Glutamatergic neuron (in vitro differentiated cells): ENCODE data around the gene ARHGEF4. TPM values are rescaled to one million over a fixed set of nuclear protein-coding genes. Genes with fewer than 3 reads are reported as not detected.

Experiments used
- DNase-seq: peaks from one replicate; pipeline ENCODE4 v3.0.0; 2022
- H3K27ac Mint-ChIP-seq: one replicate; pipeline ENCODE4 v1.8.0; 2020; ENCODE audit warnings: mild to moderate bottlenecking, mixed read lengths, inconsistent platforms; ENCODE audit not compliant: unreplicated experiment
- H3K27me3 Mint-ChIP-seq: one replicate; pipeline ENCODE4 v1.8.0; 2020; ENCODE audit warnings: mild to moderate bottlenecking, moderate library complexity, mixed read lengths, inconsistent platforms; ENCODE audit not compliant: unreplicated experiment
- H3K36me3 Mint-ChIP-seq: one replicate; pipeline ENCODE4 v1.8.0; 2020; ENCODE audit warnings: mild to moderate bottlenecking, mixed read lengths, inconsistent platforms; ENCODE audit not compliant: unreplicated experiment
- H3K4me1 Mint-ChIP-seq: one replicate; pipeline ENCODE4 v1.8.0; 2020; ENCODE audit warnings: mild to moderate bottlenecking, low read depth, mixed read lengths, inconsistent platforms; ENCODE audit not compliant: unreplicated experiment
- H3K4me3 Mint-ChIP-seq: one replicate; pipeline ENCODE4 v1.8.0; 2020; ENCODE audit warnings: mild to moderate bottlenecking, mixed read lengths, inconsistent platforms; ENCODE audit not compliant: unreplicated experiment
- H3K9me3 Mint-ChIP-seq: one replicate; pipeline ENCODE4 v1.8.0; 2020; ENCODE audit warnings: mild to moderate bottlenecking, moderate library complexity, mixed read lengths, inconsistent platforms; ENCODE audit not compliant: unreplicated experiment
- total RNA-seq: library from RNA; stranded (reverse); fragmentation: NEBNext Ultra II Directional; extraction: Animal tissue kit (Norgen Biotek cat#: 25700); gene quantifications from one replicate; pipeline ENCODE4 v1.2.1, GENCODE V29; 2021; ENCODE audit not compliant: unreplicated experiment
- TF ChIP-seq, protein P1 (sequence below): fragments of 200-600 bp; sonication (generic); IDR thresholded peaks from one replicate; pipeline ENCODE4 v1.5.0; 2021; ENCODE audit not compliant: partially characterized antibody, unreplicated experiment

The ARHGEF4 gene
- total RNA-seq, 1 donor from 2014 or later, result 6.1 TPM

DNA sequence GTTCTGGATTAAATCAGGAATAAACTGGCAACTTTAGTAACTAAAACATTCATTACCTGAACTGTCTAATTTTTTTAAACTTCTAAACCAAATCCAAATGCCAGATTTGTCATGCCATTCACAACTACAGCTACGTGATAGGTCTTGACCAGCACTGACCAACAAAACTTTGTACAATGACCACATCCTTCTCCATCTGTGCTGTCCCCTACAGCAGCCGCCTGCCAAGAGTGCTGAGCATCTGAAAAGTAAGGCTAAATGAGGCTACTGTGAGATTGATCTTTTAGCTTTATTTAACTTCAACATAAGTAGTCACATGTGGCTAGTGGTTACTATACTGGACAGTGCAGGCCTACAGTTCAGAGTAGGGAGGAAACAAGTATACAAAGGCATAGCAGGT is 248.9 kb downstream of the ARHGEF4 start:
- H3K4me1 Mint-ChIP-seq, result peaks cover 12% of the 10 kb centered on the region
- no peak overlapping the region for H3K27ac Mint-ChIP-seq
- no peaks in the 10 kb centered on the region for H3K27me3 Mint-ChIP-seq
- no peaks in the 10 kb centered on the region for H3K36me3 Mint-ChIP-seq
- no peaks in the 10 kb centered on the region for H3K9me3 Mint-ChIP-seq
- DNase-seq, result no peak
- H3K4me3 Mint-ChIP-seq, result no peak overlapping the region
- TF ChIP-seq, protein P1, sequence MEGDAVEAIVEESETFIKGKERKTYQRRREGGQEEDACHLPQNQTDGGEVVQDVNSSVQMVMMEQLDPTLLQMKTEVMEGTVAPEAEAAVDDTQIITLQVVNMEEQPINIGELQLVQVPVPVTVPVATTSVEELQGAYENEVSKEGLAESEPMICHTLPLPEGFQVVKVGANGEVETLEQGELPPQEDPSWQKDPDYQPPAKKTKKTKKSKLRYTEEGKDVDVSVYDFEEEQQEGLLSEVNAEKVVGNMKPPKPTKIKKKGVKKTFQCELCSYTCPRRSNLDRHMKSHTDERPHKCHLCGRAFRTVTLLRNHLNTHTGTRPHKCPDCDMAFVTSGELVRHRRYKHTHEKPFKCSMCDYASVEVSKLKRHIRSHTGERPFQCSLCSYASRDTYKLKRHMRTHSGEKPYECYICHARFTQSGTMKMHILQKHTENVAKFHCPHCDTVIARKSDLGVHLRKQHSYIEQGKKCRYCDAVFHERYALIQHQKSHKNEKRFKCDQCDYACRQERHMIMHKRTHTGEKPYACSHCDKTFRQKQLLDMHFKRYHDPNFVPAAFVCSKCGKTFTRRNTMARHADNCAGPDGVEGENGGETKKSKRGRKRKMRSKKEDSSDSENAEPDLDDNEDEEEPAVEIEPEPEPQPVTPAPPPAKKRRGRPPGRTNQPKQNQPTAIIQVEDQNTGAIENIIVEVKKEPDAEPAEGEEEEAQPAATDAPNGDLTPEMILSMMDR, result no peak

DNA sequence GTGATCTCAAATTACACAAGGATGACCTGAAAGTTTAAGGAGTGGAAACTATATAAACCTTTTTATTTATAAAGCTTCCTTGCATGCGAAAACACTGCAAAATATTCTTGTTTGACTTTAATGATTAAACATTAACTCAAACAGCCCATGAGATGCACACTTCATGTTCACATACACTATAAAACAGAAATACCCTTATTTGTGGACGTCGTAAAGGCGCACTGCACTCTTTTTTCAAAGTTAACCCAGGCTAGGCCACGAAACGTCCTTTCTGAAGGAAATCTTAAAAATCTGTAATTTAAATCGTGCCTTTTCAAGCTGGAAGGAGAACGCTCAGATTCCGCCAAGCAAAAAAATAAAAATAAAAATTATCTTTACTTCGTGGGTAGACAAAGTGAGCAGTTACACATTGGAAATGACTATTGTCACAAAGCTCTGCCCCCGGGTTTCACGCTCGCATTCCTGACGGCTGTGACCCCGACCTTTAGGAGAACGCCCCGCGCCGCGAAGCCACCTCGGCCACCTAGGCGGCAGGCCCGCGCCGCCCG is 255.8 kb downstream of the ARHGEF4 start:
- TF ChIP-seq, protein P1, result no peak
- Mint-ChIP-seq H3K4me1 (no peaks in the 10 kb centered on the region), H3K36me3 (no peaks in the 10 kb centered on the region), H3K4me3 (peak overlapping the region; percentile 89), H3K27ac (peak overlapping the region; percentile 85), H3K9me3 (peaks cover 9% of the 10 kb centered on the region), H3K27me3 (peaks cover 2% of the 10 kb centered on the region)
- DNase-seq, result no peak

DNA sequence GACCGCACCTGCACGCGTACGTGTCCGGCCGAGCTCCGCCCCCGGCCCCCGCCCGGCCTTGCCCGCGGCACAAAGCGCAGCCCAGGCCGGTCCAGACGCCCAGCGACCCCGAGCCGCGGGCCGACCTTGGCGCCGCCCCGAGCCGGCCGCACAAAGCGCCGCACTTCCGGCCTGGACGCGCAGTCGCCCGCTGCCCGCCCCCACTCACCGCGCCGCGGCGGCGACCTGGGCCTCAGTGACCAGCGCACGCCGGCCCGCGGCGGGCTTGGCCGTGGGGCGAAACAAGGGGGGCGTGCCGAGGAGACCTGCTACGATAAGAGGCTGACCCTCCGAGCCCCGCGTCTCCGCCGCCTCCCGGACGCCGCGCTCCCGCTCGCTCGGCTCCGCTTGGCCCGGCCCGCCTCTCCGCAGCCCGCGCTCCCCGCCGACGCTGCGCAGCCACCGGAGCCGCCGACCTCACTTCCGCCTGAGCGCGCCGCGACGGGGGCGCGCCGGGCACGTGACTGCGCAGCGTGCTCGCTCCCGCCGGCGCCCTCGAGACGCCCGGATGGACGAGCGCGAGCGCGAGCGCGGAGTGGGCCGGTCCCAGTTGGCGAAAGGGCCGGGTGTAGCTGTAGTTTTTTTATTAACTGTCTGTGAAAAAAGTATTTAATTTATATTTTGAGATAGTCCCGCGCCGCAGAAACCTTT is 256.4 kb downstream of the ARHGEF4 start, which contains the start of gene FAM168B:
FAM168B (minus strand) TSS at position 455 of the 690 bp plus-strand sequence. CDS start 10,814 bp downstream, outside the sequence.
- no peaks in the 10 kb centered on the region for H3K4me1 Mint-ChIP-seq
- peak; percentile 90 for DNase-seq
- TF ChIP-seq, protein P1, result no peak
- peak within 1 kb of the TSS; percentile 96 for H3K4me3 Mint-ChIP-seq
- H3K9me3 Mint-ChIP-seq, result peaks cover 9% of the 10 kb centered on the region
- peaks cover 2% of the 10 kb centered on the region for H3K27me3 Mint-ChIP-seq
- H3K27ac Mint-ChIP-seq, result peak within 1 kb of the TSS; percentile 95
- H3K36me3 Mint-ChIP-seq, result no peaks in the 10 kb centered on the region

DNA sequence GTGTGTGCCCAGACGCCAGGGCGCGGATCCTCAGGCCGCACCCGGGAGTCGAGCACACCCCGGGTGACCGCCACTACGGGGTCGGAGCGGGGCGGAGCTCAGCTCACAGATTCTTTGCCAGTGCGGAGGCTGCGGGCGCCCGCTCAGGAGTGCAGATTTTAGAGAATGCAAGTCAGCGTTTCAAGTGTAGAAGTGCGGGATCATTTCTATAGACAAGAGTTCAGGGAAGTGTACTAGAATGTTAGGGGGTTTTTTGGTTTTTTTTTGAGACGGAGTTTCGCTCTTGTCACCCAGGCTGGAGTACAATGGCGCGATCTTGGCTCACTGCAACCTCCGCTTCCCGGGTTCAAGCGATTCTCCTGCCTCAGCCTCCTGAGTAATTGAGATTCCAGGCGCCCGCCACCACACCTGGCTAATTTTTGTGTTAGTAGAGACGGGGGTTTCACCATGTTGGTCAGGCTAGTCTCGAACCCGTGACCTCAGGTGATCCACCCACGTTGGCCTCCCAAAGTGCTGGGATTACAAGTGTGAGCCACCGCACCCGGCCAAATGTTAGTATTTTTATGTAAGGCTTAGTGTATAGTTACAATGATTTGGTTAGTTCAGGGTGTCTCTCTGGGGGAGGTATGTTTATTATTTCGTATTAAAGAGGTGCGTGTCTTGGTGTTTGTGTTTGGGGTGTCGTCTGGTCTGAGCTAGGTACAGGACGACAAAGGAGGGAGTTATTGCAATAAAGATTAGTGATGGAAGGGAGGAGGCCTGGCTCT is 257.2 kb downstream of the ARHGEF4 start:
- H3K27me3 Mint-ChIP-seq, result peaks cover 2% of the 10 kb centered on the region
- peak overlapping the region; percentile 96 for H3K4me3 Mint-ChIP-seq
- H3K36me3 Mint-ChIP-seq, result no peaks in the 10 kb centered on the region
- H3K4me1 Mint-ChIP-seq, result no peaks in the 10 kb centered on the region
- H3K9me3 Mint-ChIP-seq, result peaks cover 9% of the 10 kb centered on the region
- H3K27ac Mint-ChIP-seq, result peak overlapping the region; percentile 95
- DNase-seq, result no peak
- TF ChIP-seq, protein P1, result no peak
